LNCaP clone FGC (cell line): ENCODE data around the gene SLC6A13.
"Not testable (repeated sequence)": the region's sequence is repeated elsewhere in the genome, so short reads cannot be mapped to it uniquely, and the experiment has no call there.

Experiments used
- DNase-seq: peaks from one replicate; pipeline ENCODE4 v3.0.0-alpha.2; 2011; ENCODE audit warnings: low read depth
- H3K4me3 ChIP-seq: 2 replicates; pipeline ENCODE4 v1.5.1; 2011; ENCODE audit warnings: mild to moderate bottlenecking, low read depth, low read length, control low read depth
- TF ChIP-seq, protein P1 (sequence below): IDR thresholded peaks from 2 replicates; pipeline ENCODE4 v1.5.1; 2012; ENCODE audit warnings: mild to moderate bottlenecking; ENCODE audit not compliant: control insufficient read depth, insufficient read depth; ENCODE audit errors: extremely low read depth

The SLC6A13 gene

DNA sequence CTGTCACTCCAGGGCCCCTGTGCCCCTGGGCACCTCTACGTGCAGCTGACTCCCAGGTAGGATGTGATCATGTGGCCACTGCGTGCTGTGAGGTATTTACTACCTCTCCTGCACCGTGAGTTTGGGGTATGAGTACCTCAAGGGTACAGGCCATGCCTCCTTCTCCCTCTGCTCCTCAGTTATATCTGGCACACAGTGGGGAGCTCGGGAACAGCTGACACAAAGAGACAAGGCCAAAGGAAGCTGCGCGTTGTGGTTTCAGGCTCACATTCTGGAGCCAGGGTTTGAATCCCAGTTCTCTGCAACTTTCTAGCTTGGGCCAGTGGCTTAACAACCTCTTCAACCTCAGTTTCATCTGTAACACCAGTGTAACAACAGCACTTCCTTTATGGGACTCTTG lies 40.9 kb downstream of the SLC6A13 start:
- no peak overlapping the region for H3K4me3 ChIP-seq
- TF ChIP-seq, protein P1, sequence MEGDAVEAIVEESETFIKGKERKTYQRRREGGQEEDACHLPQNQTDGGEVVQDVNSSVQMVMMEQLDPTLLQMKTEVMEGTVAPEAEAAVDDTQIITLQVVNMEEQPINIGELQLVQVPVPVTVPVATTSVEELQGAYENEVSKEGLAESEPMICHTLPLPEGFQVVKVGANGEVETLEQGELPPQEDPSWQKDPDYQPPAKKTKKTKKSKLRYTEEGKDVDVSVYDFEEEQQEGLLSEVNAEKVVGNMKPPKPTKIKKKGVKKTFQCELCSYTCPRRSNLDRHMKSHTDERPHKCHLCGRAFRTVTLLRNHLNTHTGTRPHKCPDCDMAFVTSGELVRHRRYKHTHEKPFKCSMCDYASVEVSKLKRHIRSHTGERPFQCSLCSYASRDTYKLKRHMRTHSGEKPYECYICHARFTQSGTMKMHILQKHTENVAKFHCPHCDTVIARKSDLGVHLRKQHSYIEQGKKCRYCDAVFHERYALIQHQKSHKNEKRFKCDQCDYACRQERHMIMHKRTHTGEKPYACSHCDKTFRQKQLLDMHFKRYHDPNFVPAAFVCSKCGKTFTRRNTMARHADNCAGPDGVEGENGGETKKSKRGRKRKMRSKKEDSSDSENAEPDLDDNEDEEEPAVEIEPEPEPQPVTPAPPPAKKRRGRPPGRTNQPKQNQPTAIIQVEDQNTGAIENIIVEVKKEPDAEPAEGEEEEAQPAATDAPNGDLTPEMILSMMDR = no peak
- DNase-seq = no peak

DNA sequence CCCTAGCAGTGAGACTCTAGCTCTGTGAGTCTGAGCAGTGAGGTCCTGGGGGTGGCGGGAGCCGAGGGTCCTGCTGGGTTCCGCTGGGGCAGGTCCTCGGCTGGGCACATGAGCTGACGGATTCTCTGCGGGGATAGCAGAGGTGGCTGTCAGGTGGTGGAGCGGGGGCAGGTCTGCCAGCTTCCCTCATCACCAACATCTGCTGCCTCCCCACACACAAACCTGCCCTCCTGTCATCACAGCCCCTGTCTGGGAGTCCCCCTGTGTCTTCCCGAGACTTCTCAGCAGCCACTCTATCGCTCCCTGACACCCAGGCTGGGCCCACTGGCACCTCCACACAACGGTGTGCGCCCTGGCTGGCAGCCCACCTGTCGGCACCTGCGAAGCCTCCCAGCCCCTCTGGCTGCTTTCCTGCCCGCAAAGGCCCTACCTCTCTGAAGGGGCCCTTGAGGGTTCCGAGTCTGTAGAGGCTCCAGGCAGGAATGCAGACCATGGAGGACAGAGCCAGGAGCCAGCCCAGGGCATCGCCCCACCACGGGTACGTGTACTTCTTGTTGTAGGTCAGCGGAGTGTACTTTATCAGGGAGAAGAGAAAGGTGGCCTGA lies 41.6 kb downstream of the SLC6A13 start:
- TF ChIP-seq, protein P1 = no peak
- no peak for DNase-seq
- H3K4me3 ChIP-seq = no peak overlapping the region

DNA sequence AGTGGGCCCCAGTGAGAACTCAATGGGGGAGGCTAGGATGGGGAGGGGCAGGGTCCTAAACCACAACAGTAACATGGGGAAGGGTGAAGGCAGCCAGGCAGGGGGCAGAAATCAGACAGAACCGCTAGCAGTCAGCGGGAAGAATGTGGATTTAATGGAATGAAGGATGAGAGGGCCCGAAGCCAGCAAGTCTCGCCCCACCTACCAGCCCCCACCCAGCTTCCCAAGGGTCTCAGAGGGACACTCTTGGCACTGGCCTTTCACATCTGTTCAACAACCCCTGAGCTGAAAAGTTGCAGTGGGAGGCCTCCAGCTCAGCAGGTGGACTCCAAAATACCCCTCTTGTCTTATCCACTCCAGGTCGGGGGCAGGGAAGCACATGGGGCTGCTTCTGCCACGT lies 42.1 kb downstream of the SLC6A13 start:
- TF ChIP-seq, protein P1 = no peak
- H3K4me3 ChIP-seq = no peak overlapping the region
- DNase-seq = no peak

DNA sequence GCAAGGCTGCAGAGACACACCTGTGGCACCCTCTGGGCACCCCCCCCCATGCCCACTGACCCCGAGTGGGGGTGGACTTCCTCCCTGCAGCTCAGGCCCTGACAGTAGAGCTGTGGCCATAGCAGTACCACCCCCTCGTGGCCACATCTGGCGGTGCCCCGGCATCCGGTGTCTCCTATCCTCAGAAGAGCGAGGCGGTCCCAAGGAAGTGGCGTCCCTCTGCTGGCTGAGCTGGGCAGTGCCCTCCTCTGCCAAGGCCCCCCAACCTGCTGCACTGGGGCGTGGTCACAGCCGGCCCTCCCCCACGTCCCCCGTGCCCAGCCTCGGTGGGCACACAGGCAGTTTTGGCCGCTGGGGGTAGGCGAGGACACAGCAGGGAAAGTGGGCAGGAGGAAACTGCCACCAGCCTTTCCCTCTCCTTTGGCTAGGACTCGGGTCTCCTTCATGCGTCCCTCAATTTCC lies 42.7 kb downstream of the SLC6A13 start:
- no peak overlapping the region for H3K4me3 ChIP-seq
- no peak for DNase-seq
- TF ChIP-seq, protein P1 = peak; percentile 86

DNA sequence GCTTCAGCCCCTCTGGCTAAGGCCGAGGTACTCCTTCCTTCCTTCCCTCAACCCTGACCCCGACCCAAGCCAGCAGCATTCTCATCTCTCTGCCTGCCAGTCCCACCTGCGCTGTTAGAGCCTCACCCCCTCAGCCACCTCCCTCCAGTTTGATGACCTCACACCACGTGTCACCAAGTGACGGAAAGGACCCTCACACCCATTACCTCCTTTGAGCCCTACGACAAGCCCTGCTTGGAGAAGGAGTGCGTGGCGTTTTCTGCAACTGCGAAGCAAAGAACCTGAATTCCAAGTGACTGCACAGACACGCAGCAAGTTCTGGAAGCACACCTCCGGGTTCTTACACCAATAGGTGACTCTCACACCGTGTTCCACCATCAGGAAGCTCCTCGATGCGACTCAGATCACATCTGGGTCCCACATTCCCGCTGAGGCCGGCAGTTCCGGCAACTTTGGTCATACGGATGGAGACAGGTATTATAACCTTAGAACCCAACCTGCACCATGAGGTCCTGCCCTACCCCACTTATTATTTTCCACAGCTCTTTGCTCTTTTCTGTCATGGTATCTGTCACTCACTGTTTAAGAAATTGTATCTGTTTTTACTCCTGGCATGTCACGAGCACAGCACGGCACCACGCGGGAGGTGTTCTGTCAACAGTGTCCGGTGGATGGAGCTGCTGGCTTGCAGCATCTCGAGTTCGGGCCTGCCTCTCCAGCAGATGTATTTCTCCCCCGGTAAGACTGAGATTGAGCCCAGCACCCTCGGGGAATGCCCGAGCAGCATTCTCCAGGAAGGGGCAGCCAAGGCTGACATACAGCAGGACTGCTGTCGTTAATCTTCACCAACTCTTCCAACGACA lies 43.7 kb downstream of the SLC6A13 start:
- no peak overlapping the region for H3K4me3 ChIP-seq
- TF ChIP-seq, protein P1 = no peak
- no peak for DNase-seq

DNA sequence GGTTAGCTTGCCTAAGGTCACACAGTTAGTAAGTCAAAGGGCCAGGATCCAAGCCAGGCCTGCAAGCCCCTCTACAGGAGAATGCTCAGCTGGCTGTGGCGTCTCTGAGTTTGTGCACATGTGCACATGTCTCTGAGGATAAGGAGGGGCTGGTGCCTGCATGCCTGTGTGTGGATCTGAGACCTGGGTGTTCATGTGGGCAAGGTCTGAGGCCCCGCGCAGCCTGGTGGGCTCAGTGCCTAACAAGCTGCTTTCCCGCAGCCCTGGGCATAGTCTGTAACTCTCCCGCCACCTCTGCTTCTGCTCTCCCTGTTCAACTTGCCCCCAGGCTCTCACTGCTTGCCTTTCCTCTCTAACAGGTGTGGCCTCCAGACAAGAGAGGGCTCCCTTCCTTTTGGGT lies 44.4 kb downstream of the SLC6A13 start:
- DNase-seq = no peak
- TF ChIP-seq, protein P1 = no peak
- H3K4me3 ChIP-seq = no peak overlapping the region

DNA sequence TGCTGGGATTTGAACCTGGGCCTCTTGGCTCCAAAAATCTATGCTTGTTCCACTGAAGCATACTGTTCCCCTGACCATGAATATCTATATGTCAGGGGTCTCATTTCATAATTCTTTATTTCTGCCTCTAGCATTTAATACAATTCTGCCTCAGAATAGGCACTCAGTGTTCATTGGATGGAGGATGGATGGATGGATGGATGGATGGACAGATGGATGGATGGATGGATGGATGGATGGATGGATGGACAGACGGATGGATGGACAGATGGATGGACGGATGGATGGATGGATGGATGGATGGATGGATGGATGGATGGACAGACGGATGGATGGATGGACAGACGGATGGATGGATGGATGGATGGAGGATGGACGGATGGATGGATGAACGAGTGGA lies 45.6 kb downstream of the SLC6A13 start:
- H3K4me3 ChIP-seq, DNase-seq: not testable (repeated sequence)
